ENCODE measurements around the gene POFUT1.
"Not testable (repeated sequence)": the region's sequence is repeated elsewhere in the genome, so short reads cannot be mapped to it uniquely, and the experiment has no call there.

POFUT1 gene

DNA sequence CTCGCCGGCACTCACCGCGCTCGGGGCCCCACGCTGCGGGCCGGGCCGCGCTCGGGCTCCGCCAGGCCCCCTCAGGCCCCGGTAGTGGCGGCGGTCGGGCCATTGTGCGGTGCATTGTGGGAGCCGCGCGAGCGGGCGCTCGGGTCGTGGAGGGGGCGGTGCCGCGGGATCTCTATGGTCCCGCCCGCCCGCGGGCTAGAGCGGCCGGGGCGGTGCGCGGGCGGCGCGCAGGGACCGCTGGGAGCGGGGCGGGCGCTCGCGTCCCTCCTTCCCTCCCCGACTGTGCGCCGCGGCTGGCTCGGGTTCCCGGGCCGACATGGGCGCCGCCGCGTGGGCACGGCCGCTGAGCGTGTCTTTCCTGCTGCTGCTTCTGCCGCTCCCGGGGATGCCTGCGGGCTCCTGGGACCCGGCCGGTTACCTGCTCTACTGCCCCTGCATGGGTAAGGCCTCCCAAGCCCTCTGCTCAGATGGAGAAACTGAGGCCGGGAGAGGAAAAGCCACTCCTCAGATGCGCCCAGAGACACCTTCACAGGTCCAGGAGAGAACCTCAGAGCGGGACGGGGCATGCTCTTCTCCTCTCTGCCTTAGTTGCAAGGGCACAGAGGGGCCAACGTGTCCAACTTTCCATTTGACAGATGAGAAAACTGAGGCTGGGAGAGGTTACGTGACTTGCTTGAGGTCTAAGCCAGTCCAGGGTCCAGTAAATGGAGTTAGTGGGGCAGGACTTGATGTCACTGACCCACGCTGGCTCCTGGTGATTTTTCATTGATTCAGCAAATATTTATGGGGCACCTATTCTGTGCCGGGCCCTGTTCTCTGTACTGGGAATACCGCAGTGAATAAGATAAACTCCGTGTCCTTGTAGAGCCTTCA lies at the start of gene POFUT1, which contains the start of gene PLAGL2:
Gene POFUT1, plus strand, starts transcription at position 255 of the 873 bp plus-strand sequence. Its CDS starts 62 bp downstream, at position 317.
Gene PLAGL2, minus strand, starts transcription at position 118 of the 873 bp plus-strand sequence. CDS start 5,565 bp downstream, outside the sequence.
- peak; percentile 76 for DNase-seq (ENCODE audit: low spot score)

DNA sequence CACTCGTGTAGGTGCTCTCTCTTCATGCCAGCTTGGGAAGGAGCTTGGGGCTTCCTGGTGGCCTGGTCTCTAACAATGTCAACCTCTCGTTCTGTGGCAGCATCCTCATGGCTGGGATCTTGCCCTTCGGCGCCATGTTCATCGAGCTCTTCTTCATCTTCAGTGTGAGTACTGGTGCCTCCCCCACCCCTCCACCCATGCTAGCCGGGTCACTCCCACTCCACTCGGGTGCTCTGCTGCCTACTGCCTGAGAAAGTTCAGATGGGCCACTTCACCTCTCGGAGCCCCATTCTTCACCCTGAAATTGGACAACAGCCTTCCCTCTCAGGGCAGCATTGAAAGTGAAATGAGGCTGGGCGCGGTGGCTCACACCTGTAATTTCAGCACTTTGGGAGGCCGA lies 49.3 kb upstream of the POFUT1 start:
- DNase-seq (ENCODE audit: low spot score) = no peak

DNA sequence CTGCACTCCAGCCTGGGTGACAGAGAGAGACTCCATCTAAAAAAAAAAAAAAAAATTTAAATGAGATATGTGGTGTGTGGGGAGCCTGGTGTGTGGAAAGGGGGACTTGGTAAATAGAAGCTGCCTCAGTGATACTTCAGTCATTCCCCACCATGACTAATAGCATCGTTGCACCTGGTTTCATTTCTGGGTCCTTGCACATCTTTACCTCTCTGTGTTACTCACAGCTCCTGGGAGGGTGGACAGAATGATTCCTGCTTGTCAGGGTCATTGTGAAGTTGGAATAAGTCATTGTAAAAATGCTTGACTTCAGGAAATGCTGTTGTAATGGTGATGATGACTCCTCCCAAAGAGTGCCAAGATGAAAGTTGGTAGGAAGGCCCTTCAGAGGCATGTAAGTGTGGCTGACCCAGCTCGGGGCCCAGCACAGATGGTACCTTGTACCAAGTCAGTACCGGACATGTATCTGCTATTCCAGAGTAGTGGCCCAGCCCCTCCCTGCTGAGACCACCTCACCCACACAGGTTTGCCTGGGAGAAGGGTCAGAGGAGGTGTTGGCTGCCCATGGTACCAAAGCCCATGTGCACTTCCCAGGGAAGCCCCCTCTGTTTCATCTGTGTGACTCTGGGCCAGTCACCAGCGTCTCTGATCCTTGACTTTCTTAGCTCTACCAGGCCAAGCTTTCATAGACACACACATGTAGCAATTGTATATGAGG lies 48.6 kb upstream of the POFUT1 start:
- DNase-seq (ENCODE audit: low spot score) = no peak

DNA sequence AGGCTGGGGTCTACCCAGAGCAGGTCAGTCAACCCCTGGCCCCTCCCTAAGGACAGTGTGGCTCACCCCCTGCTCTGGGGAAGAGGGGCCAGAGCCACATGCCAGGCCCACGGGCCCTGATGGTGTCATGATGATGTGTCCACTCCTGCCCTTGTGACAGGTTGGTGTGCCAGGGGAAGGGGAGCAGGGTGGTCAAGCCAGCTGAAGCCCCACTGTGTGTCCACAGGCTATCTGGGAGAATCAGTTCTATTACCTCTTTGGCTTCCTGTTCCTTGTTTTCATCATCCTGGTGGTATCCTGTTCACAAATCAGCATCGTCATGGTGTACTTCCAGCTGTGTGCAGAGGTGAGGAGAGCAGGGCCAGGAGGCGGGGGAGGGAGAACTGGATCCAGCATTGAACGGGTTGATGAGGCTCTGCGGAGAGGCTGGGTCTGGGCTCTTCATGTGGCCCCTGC lies 47.9 kb upstream of the POFUT1 start:
- no peak for DNase-seq (ENCODE audit: low spot score)

DNA sequence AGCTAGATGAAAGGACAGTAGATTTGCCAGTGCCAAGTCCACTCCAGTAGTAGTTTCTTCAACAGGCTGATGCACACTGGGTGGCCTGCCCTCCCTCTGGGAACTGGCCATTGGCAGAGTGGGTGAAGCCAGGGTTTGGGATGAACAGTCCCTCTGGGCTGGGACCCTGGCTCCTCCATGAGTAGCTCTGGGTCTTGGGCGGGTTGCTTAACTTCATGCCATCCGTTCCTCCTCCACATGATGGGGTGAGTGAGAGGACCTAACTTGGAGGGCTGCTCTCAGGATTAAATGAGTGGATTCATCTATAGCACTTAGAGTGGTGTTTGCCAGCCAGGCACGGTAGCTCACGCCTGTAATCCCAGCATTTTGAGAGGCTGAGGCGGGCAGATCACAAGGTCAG lies 47.3 kb upstream of the POFUT1 start:
- DNase-seq (ENCODE audit: low spot score) = no peak

DNA sequence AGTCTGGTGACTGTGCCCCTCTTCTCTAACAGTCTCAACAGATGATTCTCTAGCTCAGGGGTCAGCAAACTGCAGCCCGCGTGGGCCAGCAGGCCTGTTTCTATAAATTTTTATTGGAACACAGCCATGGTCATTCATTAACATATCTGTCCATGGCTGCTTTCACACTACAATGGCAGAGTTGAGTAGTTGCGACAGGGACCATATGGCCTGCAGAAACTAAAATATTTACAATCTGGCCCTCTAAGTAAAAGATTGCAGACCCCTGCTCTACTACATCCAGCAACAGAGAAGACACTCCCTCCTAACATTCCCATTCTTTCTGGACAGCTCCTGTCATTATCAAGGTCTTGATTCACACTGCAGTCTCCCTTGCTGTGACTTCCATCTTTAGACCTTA lies 45.3 kb upstream of the POFUT1 start:
- no peak for DNase-seq (ENCODE audit: low spot score)

DNA sequence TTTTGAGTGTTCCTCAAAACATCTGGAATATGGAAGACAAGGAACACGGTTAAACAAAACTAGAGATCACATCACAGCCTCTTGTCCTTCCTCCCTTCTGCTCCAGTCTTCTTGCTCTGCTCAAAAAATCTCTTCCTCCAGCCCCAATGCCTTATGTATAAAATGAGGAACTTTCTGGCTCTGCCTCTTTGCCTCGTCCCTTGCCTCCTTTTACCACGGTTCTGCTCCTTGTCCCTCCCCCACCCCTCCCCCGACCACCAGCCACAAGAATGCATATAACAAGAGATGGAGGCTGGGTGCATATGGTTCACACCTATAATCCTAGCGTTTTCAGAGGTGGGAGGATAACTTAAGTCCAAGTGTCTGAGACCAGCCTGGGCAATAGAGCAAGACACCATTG lies 43.7 kb upstream of the POFUT1 start:
- no peak for DNase-seq (ENCODE audit: low spot score)

DNA sequence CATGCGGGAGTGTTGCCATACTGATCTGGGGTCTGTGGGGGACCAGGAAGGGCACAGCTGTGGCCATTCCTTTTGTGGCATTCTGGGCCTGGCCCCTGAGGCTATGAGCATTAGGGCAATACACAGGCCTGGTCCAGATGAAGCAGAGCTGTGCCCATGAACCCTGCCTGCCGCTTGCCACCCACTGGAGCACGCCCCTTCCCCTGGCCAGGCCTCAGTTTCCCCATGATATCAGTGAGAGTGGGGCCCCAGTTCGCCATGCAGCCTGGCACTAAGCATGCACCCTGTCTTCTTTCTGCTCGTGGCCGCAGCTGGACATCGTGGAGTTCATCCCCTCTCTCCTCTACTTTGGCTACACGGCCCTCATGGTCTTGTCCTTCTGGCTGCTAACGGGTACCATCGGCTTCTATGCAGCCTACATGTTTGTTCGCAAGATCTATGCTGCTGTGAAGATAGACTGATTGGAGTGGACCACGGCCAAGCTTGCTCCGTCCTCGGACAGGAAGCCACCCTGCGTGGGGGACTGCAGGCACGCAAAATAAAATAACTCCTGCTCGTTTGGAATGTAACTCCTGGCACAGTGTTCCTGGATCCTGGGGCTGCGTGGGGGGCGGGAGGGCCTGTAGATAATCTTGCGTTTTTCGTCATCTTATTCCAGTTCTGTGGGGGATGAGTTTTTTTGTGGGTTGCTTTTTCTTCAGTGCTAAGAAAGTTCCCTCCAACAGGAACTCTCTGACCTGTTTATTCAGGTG lies 42.5 kb upstream of the POFUT1 start:
- DNase-seq (ENCODE audit: low spot score) = no peak

DNA sequence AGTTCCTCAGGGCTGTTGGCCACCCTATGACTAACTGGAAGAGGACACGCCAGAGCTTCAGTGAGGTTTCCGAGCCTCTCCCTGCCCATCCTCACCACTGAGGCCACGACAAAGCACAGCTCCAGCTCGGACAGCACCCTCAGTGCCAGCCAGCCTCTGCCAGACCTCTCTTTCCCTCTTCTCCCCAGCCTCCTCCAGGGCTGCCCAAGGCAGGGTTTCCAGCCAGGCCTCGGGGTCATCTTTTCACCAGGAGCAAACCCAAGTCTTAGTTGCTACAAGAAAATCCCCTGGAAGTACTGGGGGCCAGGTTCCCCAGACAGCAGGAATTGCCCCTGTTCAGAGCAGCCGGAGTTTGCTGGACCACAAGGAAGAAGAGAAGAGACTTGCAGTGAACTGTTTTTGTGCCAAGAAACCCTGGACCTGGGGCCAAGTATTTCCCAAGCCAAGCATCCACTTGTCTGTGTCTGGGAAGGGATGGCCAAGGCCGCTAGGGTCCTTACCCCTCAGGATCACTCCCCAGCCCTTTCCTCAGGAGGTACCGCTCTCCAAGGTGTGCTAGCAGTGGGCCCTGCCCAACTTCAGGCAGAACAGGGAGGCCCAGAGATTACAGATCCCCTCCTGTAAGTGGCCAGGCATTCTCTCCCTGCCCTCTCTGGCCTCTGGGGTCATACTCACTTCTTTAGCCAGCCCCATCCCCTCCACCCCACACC lies 41.7 kb upstream of the POFUT1 start:
- DNase-seq (ENCODE audit: low spot score) = no peak

DNA sequence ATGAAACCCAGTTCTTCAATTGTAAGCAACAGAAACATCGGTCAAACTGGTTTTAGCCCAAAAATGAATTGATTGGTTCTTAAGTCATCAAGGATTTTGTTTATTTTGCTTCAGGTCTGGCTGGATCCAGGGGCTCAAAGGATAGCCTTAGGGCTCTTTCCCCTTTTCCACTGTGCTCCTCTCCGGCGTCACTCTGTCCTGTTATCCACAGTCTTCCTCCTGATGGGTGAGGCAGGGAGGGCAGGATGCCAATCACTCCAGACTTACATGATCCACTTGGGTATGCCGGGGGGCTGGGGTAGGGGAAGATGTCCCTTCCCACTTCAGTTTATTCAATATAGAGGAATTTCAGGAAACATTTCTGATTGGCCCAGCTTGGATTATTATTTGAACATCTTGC lies 40.1 kb upstream of the POFUT1 start:
- no peak for DNase-seq (ENCODE audit: low spot score)

DNA sequence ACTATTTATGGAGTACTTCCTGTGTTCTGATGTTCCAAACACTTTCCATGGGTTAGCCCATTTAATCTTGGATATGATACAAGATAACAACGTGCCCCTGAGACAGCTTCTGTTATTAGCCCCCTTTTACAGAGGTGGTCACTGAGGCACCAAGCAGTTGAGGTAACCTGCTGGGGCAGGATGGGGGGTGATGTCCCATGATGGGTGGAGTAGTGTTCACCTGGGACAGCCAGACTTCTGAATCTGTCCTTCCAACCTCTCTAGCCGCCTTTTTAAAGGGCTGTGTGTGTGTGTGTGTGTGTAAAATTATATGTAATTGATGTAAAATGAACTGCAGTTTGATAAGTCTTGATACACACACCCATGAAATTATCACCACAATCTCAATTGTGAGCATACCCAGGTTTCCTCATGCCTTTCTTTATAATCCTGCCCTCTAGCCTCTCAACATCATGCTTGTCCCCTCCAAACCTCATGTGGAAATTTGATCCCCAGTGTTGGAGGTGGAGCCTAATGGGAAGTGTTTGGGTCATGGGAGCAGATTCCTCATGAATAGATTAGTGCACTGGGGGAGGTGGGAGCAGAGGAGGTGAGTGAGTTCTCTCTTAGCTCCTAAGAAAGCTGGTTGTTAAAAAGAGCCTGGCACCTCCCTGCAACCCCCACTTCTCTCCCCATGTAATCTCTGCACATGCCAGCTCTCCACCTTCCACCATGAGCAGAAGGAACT lies 39.3 kb upstream of the POFUT1 start:
- no peak for DNase-seq (ENCODE audit: low spot score)

DNA sequence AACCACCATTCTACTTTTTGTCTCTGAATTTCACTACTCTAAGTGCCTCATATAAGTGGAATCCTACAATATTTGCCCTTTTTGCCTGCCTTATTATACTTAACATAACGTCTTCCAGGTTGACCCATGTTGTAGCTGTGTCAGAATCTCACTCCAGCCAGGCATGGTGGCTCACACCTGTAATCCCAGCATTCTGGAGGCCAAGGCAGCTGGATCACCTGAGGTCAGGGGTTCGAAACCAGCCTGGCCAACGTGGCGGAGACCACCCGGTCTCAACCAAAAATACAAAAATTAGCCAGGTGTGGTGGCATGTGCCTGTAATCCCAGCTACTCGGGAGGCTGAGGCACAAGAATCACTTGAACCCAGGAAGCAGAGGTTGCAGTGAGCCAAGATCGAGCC lies 30.0 kb upstream of the POFUT1 start:
- DNase-seq (ENCODE audit: low spot score) = not testable (repeated sequence)

DNA sequence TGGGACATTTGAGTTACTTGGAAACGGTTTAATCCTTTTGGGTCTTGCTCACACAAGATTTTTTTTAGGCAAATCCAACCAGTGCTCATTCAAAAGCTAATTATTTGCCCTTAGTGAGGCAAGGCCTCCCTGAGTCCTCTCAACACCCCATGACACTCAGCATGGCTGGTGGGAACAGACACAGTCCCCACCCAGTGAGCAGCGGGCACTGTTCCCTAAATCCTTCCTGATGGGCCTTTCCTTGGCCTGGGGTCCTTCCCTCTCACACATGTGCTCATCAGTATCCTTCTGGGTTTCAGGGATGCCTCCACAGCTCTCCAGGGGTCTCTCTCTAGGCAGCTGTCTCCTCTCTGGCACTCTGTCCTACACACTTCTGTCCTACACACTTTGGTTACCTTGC lies 28.2 kb upstream of the POFUT1 start:
- DNase-seq (ENCODE audit: low spot score) = no peak

DNA sequence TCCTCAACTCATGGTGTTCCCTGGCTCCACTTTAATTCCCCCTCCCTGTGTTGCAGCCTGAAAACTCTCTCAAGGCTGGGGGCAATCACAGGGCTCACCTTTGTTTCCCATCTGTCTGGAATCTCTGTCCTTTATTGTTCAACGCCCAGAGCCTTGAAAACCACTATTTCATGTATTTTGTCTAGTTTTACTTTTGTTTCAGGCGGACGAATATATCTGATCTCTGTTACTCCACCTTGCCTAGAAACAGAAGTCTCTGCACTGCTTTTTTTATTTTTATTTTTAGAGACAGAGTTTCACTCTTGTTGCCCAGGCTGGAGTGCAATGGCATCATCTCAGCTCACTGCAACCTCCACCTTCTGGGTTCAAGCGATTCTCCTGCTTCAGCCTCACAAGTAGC lies 27.7 kb upstream of the POFUT1 start:
- DNase-seq (ENCODE audit: low spot score) = no peak

DNA sequence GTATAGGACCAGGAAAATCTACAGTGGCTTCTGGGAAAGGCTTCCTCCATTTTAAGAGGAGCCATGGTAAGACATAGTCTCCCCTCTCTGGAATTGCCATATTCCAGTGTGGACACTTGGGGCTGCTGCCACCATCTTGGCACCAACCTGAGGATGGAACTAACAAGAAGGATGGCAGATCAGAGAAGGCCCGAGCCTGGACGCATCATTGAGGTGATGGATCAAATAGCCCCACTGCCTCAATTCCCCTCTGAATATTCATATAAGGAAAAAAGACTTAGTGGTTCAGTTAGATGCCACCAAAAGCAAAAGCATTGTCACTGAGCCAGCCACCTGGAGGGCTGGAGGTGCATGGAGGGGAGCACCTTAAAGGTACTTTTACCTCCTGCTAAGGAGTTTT lies 26.1 kb upstream of the POFUT1 start:
- DNase-seq (ENCODE audit: low spot score) = no peak

DNA sequence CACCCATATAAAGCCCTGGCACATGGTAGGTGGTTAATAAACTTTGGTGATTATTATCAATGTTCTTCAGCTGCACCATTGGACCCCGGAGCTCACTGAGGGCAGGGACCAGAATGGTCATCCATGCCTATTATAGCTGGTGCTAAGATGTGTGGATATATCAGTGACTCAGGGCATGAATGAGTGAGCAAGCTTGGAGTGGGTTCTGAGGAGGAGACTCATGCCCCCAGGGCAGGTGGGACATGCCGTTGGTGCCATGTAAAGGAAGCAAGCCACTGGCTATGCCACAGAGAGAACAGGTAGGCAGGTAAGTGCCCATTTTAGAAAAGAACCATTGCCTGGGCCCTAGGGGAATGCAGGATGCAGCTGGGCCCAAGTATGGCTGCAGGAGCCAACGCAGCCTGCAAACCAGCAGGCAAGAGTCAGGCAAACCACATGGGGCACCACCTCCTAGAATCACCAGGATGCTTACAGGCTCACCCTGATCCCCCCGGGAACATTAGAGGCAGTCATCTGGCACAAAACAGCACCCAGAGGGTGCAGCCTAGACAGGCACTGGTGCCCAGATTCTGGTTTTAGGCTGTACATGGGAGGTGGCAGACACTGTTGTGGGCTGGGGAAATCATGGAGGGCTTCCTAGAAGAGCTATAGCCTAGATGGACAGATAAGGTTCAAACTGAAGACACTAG lies 23.6 kb upstream of the POFUT1 start:
- DNase-seq (ENCODE audit: low spot score) = no peak

DNA sequence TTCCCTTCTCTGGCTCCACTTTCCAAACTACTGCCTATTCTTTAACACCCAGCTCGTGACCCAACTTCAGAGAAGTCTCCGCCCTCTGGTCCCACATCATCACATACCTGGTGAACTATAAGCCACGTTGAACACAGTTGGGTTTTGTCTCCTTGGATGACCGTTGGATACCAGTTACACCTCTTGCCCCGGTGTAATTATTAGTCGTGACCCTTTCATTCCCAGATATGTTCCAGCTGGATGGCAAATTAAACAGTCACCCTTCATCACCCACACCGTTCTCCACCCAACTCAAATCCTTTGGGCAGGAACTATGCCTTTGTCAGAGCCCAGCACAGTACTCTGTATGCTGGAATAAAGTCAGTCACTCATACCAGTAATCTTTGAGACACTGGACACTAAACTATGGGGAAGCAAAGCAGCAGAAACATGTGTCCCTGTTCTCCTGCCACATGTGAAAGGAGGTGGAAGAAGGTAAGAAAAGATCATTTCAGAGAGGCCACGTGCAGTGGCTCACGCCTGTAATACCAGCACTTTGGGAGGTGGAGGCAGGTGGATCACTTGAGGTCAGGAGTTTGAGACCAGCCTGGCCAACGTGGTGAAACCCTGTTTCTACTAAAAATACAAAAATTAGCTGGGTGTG lies 22.6 kb upstream of the POFUT1 start:
- DNase-seq (ENCODE audit: low spot score) = no peak

DNA sequence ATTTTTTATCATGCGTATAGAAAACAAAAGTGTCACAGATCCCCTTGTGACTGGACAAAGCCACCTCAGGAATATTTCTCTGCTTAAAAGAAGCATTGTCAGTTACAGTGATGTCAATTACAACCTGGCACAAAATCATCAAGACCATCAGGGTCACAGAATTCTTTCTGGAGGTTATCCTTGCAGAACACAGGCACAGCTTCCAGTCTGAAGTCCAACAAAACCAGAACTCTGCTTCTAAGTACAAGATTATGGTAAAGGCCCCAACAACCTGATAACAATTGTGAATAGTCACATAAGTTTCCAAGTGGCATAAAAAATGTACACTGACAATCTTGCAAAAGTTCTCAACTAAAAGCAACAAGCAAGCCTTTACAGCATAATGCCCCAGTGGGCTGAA lies 21.2 kb upstream of the POFUT1 start:
- DNase-seq (ENCODE audit: low spot score) = no peak

DNA sequence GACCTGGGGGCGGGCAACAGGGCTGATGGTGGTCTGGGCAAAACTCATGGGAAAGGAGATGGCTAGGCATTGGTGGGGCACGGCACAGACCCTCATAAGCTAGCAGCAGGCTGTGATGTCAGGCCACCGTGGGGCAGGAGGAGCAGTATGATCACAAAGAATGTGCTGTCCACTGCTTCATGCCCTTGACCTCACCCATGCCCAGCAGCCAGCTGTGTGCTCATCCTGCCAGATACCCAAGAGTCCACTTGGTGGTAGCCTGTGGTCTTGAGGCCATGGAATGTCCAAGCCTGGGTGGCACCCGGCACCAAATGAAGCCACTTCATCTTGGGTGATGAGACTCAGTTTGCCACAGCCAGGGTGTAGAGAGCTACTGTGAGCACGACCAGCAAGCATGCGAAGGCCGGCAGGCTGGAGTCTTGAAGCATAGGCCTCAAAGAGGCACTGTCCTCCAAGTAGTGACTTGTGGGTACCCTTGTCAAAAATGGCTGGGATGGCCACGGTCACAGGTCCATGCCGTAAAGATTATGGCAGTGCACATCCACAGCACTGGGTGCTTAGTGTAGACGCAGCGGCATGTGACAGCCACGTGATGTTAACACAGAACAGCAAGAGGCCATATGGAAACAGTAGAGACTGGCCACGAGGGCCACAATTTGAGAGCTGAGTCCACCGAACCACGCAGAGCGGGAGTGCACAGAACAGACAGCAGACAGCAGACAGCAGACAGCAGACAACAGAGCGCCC lies 19.1 kb upstream of the POFUT1 start:
- DNase-seq (ENCODE audit: low spot score) = no peak

DNA sequence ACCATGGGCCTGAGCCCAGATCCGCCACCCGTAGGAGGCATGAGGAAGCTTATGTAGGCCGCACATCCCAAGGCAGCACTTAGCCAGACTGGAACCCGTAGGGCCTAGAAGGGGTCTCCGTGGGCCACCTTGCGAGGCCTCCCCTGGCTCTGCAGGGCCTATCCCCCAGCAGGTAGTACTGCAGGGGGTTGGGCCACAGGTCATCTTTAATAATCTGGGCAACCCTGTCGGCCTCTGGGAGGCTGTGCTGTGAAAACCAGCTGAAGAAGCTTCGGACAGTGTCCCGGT lies 18.6 kb upstream of the POFUT1 start:
- DNase-seq (ENCODE audit: low spot score) = no peak

All from pons (tissue), 1 donor.